ENCODE measurements around the gene SLC7A10. TPM values are rescaled to one million over a fixed set of nuclear protein-coding genes. Genes with fewer than 3 reads are reported as not detected.

Gene SLC7A10
- total and polyA plus RNA-seq, 2 donors from 2014 or later: 0.41 TPM; not detected in 1

DNA sequence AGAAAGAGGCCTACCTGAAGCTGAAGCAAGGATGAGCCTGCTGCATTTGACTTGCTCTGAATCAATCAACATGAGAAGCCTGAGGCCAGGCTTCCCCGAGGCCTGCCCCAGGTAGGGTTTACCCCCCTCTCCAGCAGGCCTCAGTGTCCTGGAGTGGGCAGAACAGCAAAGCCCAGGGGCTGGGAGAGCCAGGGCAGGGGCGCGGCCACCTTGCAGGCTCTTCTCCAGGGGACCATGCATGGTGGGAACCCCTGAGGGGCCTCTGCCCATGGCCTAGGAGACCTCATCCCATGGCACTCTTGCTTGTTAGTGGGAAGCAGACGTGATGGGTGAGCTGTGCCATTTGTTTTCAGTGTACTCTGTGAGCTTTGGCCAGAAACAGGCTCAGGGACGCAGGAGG lies 51.5 kb downstream of the SLC7A10 start:
- Histone ChIP-seq H3K4me3 (ENCODE audit: low read length in 3 of 3) (no peak overlapping the region), H3K9ac (ENCODE audit: low read length in 3 of 3) (no peak overlapping the region), H3K27ac (ENCODE audit: low read depth in 2 of 2, low read length in 2 of 2) (no peak overlapping the region), H3K27me3 (ENCODE audit: control insufficient read depth, insufficient read depth, low read length) (no peaks in the 10 kb centered on the region), H3K4me1 (ENCODE audit: control insufficient read depth in 2 of 3, insufficient read depth in 2 of 3, low read depth in 1 of 3, low read length in 3 of 3) (peaks cover 2 to 15% (median 10%) of the 10 kb centered on the region in 3 donors), H3K36me3 (ENCODE audit: control insufficient read depth in 2 of 3, insufficient read depth in 3 of 3, low read length in 3 of 3) (no peaks in the 10 kb centered on the region), H3K9me3 (ENCODE audit: control insufficient read depth in 2 of 3, insufficient read depth in 1 of 3, low read length in 3 of 3) (no peaks in the 10 kb centered on the region)
- FAIRE-seq (no peak), DNase-seq (peak in 1 of 5 donors; percentile 40)
- TF ChIP-seq, protein P1, sequence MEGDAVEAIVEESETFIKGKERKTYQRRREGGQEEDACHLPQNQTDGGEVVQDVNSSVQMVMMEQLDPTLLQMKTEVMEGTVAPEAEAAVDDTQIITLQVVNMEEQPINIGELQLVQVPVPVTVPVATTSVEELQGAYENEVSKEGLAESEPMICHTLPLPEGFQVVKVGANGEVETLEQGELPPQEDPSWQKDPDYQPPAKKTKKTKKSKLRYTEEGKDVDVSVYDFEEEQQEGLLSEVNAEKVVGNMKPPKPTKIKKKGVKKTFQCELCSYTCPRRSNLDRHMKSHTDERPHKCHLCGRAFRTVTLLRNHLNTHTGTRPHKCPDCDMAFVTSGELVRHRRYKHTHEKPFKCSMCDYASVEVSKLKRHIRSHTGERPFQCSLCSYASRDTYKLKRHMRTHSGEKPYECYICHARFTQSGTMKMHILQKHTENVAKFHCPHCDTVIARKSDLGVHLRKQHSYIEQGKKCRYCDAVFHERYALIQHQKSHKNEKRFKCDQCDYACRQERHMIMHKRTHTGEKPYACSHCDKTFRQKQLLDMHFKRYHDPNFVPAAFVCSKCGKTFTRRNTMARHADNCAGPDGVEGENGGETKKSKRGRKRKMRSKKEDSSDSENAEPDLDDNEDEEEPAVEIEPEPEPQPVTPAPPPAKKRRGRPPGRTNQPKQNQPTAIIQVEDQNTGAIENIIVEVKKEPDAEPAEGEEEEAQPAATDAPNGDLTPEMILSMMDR (IDR thresholded peaks at IDR 0.05; ENCODE audit: borderline replicate concordance, extremely low read depth, insufficient read depth): no peak
- intact Hi-C loops (cut with DNase I): no loop called here

DNA sequence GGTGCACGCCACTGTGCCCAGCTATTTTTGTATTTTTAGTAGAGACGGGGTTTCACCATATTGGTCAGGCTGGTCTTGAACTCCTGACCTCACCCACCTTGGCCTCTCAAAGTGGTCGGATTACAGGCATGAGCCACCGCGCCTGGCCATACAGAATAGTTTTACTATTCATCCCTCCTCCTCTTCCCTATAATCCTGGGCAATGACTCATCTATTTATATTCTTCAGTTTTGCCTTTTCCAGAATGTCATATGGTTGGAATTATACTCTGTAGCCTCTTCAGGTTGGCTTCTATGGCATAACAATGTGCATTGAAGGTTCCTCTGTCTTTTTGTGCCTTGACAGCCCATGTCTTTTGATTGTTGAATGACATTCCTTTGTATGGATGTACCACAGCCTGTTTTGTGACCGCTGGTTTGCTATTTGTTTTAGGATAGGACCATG lies 53.7 kb downstream of the SLC7A10 start:
- Histone ChIP-seq H3K27me3 (ENCODE audit: control insufficient read depth, insufficient read depth, low read length) (no peaks in the 10 kb centered on the region), H3K4me1 (ENCODE audit: control insufficient read depth in 2 of 3, insufficient read depth in 2 of 3, low read depth in 1 of 3, low read length in 3 of 3) (peaks cover 0 to 12% (median 10%) of the 10 kb centered on the region in 3 donors), H3K27ac (ENCODE audit: low read depth in 2 of 2, low read length in 2 of 2) (no peak overlapping the region), H3K4me3 (ENCODE audit: low read length in 3 of 3) (no peak overlapping the region), H3K9ac (ENCODE audit: low read length in 3 of 3) (no peak overlapping the region), H3K9me3 (ENCODE audit: control insufficient read depth in 2 of 3, insufficient read depth in 1 of 3, low read length in 3 of 3) (no peaks in the 10 kb centered on the region), H3K36me3 (ENCODE audit: control insufficient read depth in 2 of 3, insufficient read depth in 3 of 3, low read length in 3 of 3) (no peaks in the 10 kb centered on the region)
- TF ChIP-seq, protein P1 (IDR thresholded peaks at IDR 0.05; ENCODE audit: borderline replicate concordance, extremely low read depth, insufficient read depth): no peak
- FAIRE-seq: no peak
- intact Hi-C loops (cut with DNase I): no loop called here
- peak in 1 of 5 donors; percentile 18 for DNase-seq

DNA sequence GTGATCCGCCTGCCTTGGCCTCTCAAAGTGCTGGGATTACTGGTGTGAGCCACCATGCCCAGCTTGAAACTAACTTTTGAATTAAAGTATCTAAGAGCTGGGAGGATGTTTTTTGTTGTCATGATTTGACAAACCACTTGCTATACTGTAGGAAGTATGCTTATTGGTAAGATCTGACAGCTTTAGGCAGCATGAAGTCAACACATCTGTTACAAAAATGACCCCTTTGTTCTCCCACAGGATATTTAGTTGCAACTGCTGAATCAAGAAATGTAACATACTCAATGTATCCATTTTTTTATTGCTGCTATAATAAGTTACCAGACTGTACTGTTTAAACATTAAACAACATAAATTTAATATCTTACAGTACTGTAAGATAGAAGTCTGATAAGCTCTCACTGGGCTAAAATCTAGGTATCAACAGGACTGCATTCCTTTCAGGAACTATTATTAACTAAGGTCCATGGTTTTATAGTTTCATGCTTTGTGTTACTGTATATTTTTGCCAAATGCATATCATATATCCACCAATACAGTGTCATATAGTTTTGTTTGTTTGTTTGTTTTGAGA lies 54.3 kb downstream of the SLC7A10 start:
- H3K4me3 ChIP-seq (ENCODE audit: low read length in 3 of 3): no peak overlapping the region
- no peaks in the 10 kb centered on the region for H3K36me3 ChIP-seq (ENCODE audit: control insufficient read depth in 2 of 3, insufficient read depth in 3 of 3, low read length in 3 of 3)
- intact Hi-C loops (cut with DNase I): no loop called here
- TF ChIP-seq, protein P1 (IDR thresholded peaks at IDR 0.05; ENCODE audit: borderline replicate concordance, extremely low read depth, insufficient read depth): no peak
- FAIRE-seq (no peak), DNase-seq (peak in 3 of 5 donors; percentile 0 to 49 (median 37))
- H3K4me1 ChIP-seq (ENCODE audit: control insufficient read depth in 2 of 3, insufficient read depth in 2 of 3, low read depth in 1 of 3, low read length in 3 of 3): peaks cover 0 to 12% (median 10%) of the 10 kb centered on the region in 3 donors
- no peak overlapping the region for H3K9ac ChIP-seq (ENCODE audit: low read length in 3 of 3)
- H3K9me3 ChIP-seq (ENCODE audit: control insufficient read depth in 2 of 3, insufficient read depth in 1 of 3, low read length in 3 of 3): no peaks in the 10 kb centered on the region
- H3K27ac ChIP-seq (ENCODE audit: low read depth in 2 of 2, low read length in 2 of 2): no peak overlapping the region
- H3K27me3 ChIP-seq (ENCODE audit: control insufficient read depth, insufficient read depth, low read length): no peaks in the 10 kb centered on the region
